Measurements from ENCODE around the gene SCARF1.

Gene SCARF1

GRCh38 chr17:1623057-1623630 is 22.4 kb downstream of the SCARF1 start:
- H3K14ac ChIP-seq (ENCODE audit: low read length): no peak overlapping the region
- WGBS, 2 donors (ENCODE audit: extremely low coverage in 2 of 2, insufficient read length in 2 of 2, insufficient replicate concordance in 1 of 2): no CpG with 5 or more reads among the region's 14 CpGs

GRCh38 chr17:1621273-1621954 is 24.1 kb downstream of the SCARF1 start:
- H2AFZ ChIP-seq (ENCODE audit: low read length): no peak overlapping the region

More at GRCh38 chr17:1623057-1623630, 22.4 kb downstream of the SCARF1 start:
- H2BK5ac ChIP-seq (ENCODE audit: low read length): no peak overlapping the region
- H2AK5ac ChIP-seq (ENCODE audit: low read depth, low read length): peak overlapping the region; percentile 83
- no peak overlapping the region for H3K23ac ChIP-seq (ENCODE audit: low read depth, low read length, poor library complexity)
- H3K36me3 ChIP-seq (replicated peaks in 1 of 2; ENCODE audit: control insufficient read depth in 2 of 2, insufficient read depth in 2 of 2, low read length in 2 of 2): peaks cover 0 to 76% of the 10 kb centered on the region in 2 donors
- no peak overlapping the region for H3K4me3 ChIP-seq (ENCODE audit: low read length in 2 of 2)
- no peak for DNase-seq (ENCODE audit: low spot score)
- H3K4me2 ChIP-seq (ENCODE audit: insufficient read depth, low read length, poor library complexity, severe bottlenecking): no peak overlapping the region
- peaks cover 21 to 24% of the 10 kb centered on the region in 2 donors for H3K4me1 ChIP-seq (ENCODE audit: control insufficient read depth in 2 of 2, insufficient read depth in 1 of 2, low read depth in 1 of 2, low read length in 2 of 2)
- H3K27ac ChIP-seq (replicated peaks; ENCODE audit: low read length): no peak overlapping the region
- no peak overlapping the region for H4K8ac ChIP-seq (ENCODE audit: low read depth, low read length)
- no peak overlapping the region for H4K91ac ChIP-seq (ENCODE audit: low read depth, low read length, poor library complexity)
- H3K18ac ChIP-seq (ENCODE audit: low read length): no peak overlapping the region
- H2AFZ ChIP-seq (ENCODE audit: low read length): no peak overlapping the region
- no peak overlapping the region for H2BK12ac ChIP-seq (ENCODE audit: low read length)
- H3K27me3 ChIP-seq (ENCODE audit: control insufficient read depth in 3 of 3, insufficient read depth in 3 of 3, low read depth in 1 of 3, low read length in 3 of 3): no peaks in the 10 kb centered on the region
- no peak overlapping the region for H2BK120ac ChIP-seq (ENCODE audit: low read depth, low read length)
- H3K4ac ChIP-seq (ENCODE audit: low read length): no peak overlapping the region
- no peak overlapping the region for H2BK15ac ChIP-seq (ENCODE audit: low read length)
- H3K79me1 ChIP-seq (ENCODE audit: low read depth, low read length): peaks cover 3% of the 10 kb centered on the region
- H3K9me3 ChIP-seq (replicated peaks in 1 of 2; ENCODE audit: control insufficient read depth in 2 of 2, insufficient read depth in 1 of 2, low read depth in 1 of 2, low read length in 2 of 2): no peaks in the 10 kb centered on the region
- H3K9ac ChIP-seq (ENCODE audit: low read depth, low read length, poor library complexity): peak overlapping the region; percentile 9

GRCh38 chr17:1620486-1620885 is 25.0 kb downstream of the SCARF1 start:
- WGBS, 2 donors (ENCODE audit: extremely low coverage in 2 of 2, insufficient read length in 2 of 2, insufficient replicate concordance in 1 of 2): no CpG with 5 or more reads among the region's 13 CpGs
- no peak overlapping the region for H2AFZ ChIP-seq (ENCODE audit: low read length)
- H3K27ac ChIP-seq (replicated peaks; ENCODE audit: low read length): no peak overlapping the region
- H4K91ac ChIP-seq (ENCODE audit: low read depth, low read length, poor library complexity): no peak overlapping the region
- peak overlapping the region; percentile 81 for H2BK15ac ChIP-seq (ENCODE audit: low read length)
- H3K27me3 ChIP-seq (ENCODE audit: control insufficient read depth in 3 of 3, insufficient read depth in 3 of 3, low read depth in 1 of 3, low read length in 3 of 3): no peaks in the 10 kb centered on the region
- H3K4ac ChIP-seq (ENCODE audit: low read length): no peak overlapping the region
- peaks cover 3% of the 10 kb centered on the region for H3K79me1 ChIP-seq (ENCODE audit: low read depth, low read length)
- H3K18ac ChIP-seq (ENCODE audit: low read length): peak overlapping the region; percentile 24
- no peak overlapping the region for H3K23ac ChIP-seq (ENCODE audit: low read depth, low read length, poor library complexity)
- no peaks in the 10 kb centered on the region for H3K9me3 ChIP-seq (replicated peaks in 1 of 2; ENCODE audit: control insufficient read depth in 2 of 2, insufficient read depth in 1 of 2, low read depth in 1 of 2, low read length in 2 of 2)
- H2BK12ac ChIP-seq (ENCODE audit: low read length): no peak overlapping the region
- no peak overlapping the region for H2BK5ac ChIP-seq (ENCODE audit: low read length)
- no peak overlapping the region for H2BK120ac ChIP-seq (ENCODE audit: low read depth, low read length)
- H3K9ac ChIP-seq (ENCODE audit: low read depth, low read length, poor library complexity): peak overlapping the region; percentile 54
- peaks cover 0 to 78% of the 10 kb centered on the region in 2 donors for H3K36me3 ChIP-seq (replicated peaks in 1 of 2; ENCODE audit: control insufficient read depth in 2 of 2, insufficient read depth in 2 of 2, low read length in 2 of 2)
- peak overlapping the region; percentile 82 for H2AK5ac ChIP-seq (ENCODE audit: low read depth, low read length)
- no peak overlapping the region for H4K8ac ChIP-seq (ENCODE audit: low read depth, low read length)
- peaks cover 6 to 16% of the 10 kb centered on the region in 2 donors for H3K4me1 ChIP-seq (ENCODE audit: control insufficient read depth in 2 of 2, insufficient read depth in 1 of 2, low read depth in 1 of 2, low read length in 2 of 2)
- H3K14ac ChIP-seq (ENCODE audit: low read length): no peak overlapping the region
- no peak overlapping the region for H3K4me3 ChIP-seq (ENCODE audit: low read length in 2 of 2)
- no peak for DNase-seq (ENCODE audit: low spot score)
- no peak overlapping the region for H3K4me2 ChIP-seq (ENCODE audit: insufficient read depth, low read length, poor library complexity, severe bottlenecking)

More at GRCh38 chr17:1621273-1621954, 24.1 kb downstream of the SCARF1 start:
- Histone ChIP-seq H3K27ac (replicated peaks; ENCODE audit: low read length) (no peak overlapping the region), H3K79me1 (ENCODE audit: low read depth, low read length) (peaks cover 3% of the 10 kb centered on the region), H2AK5ac (ENCODE audit: low read depth, low read length) (peak overlapping the region; percentile 82), H3K9ac (ENCODE audit: low read depth, low read length, poor library complexity) (peak overlapping the region; percentile 39), H3K4me3 (ENCODE audit: low read length in 2 of 2) (no peak overlapping the region), H3K27me3 (ENCODE audit: control insufficient read depth in 3 of 3, insufficient read depth in 3 of 3, low read depth in 1 of 3, low read length in 3 of 3) (no peaks in the 10 kb centered on the region), H3K4me2 (ENCODE audit: insufficient read depth, low read length, poor library complexity, severe bottlenecking) (no peak overlapping the region), H3K9me3 (replicated peaks in 1 of 2; ENCODE audit: control insufficient read depth in 2 of 2, insufficient read depth in 1 of 2, low read depth in 1 of 2, low read length in 2 of 2) (no peaks in the 10 kb centered on the region), H4K8ac (ENCODE audit: low read depth, low read length) (no peak overlapping the region), H3K23ac (ENCODE audit: low read depth, low read length, poor library complexity) (peak overlapping the region; percentile 83), H3K4ac (ENCODE audit: low read length) (no peak overlapping the region), H2BK15ac (ENCODE audit: low read length) (peak overlapping the region; percentile 81), H4K91ac (ENCODE audit: low read depth, low read length, poor library complexity) (no peak overlapping the region), H3K18ac (ENCODE audit: low read length) (peak overlapping the region; percentile 79), H2BK120ac (ENCODE audit: low read depth, low read length) (no peak overlapping the region), H2BK5ac (ENCODE audit: low read length) (no peak overlapping the region), H3K14ac (ENCODE audit: low read length) (no peak overlapping the region), H3K36me3 (replicated peaks in 1 of 2; ENCODE audit: control insufficient read depth in 2 of 2, insufficient read depth in 2 of 2, low read length in 2 of 2) (peaks cover 0 to 82% of the 10 kb centered on the region in 2 donors), H3K4me1 (ENCODE audit: control insufficient read depth in 2 of 2, insufficient read depth in 1 of 2, low read depth in 1 of 2, low read length in 2 of 2) (peaks cover 13 to 17% of the 10 kb centered on the region in 2 donors), H2BK12ac (ENCODE audit: low read length) (peak overlapping the region; percentile 82)
- no peak for DNase-seq (ENCODE audit: low spot score)
- WGBS, 2 donors (ENCODE audit: extremely low coverage in 2 of 2, insufficient read length in 2 of 2, insufficient replicate concordance in 1 of 2): no CpG with 5 or more reads among the region's 22 CpGs

GRCh38 chr17:1617620-1618174 is 27.8 kb downstream of the SCARF1 start:
- no peak overlapping the region for H3K27ac ChIP-seq (replicated peaks; ENCODE audit: low read length)
- H4K91ac ChIP-seq (ENCODE audit: low read depth, low read length, poor library complexity): no peak overlapping the region
- no peak overlapping the region for H2BK15ac ChIP-seq (ENCODE audit: low read length)
- WGBS, 2 donors (ENCODE audit: extremely low coverage in 2 of 2, insufficient read length in 2 of 2, insufficient replicate concordance in 1 of 2): no CpG with 5 or more reads among the region's 20 CpGs
- H3K79me1 ChIP-seq (ENCODE audit: low read depth, low read length): peaks cover 3% of the 10 kb centered on the region
- no peak overlapping the region for H3K4me3 ChIP-seq (ENCODE audit: low read length in 2 of 2)
- H3K18ac ChIP-seq (ENCODE audit: low read length): no peak overlapping the region
- H3K36me3 ChIP-seq (replicated peaks in 1 of 2; ENCODE audit: control insufficient read depth in 2 of 2, insufficient read depth in 2 of 2, low read length in 2 of 2): peaks cover 4 to 75% of the 10 kb centered on the region in 2 donors
- no peak for DNase-seq (ENCODE audit: low spot score)
- H3K4me1 ChIP-seq (ENCODE audit: control insufficient read depth in 2 of 2, insufficient read depth in 1 of 2, low read depth in 1 of 2, low read length in 2 of 2): peaks cover 0 to 15% of the 10 kb centered on the region in 2 donors
- H2BK120ac ChIP-seq (ENCODE audit: low read depth, low read length): no peak overlapping the region
- H4K8ac ChIP-seq (ENCODE audit: low read depth, low read length): no peak overlapping the region
- no peak overlapping the region for H2AFZ ChIP-seq (ENCODE audit: low read length)
- no peak overlapping the region for H3K9ac ChIP-seq (ENCODE audit: low read depth, low read length, poor library complexity)
- H2AK5ac ChIP-seq (ENCODE audit: low read depth, low read length): no peak overlapping the region
- H2BK5ac ChIP-seq (ENCODE audit: low read length): no peak overlapping the region
- no peaks in the 10 kb centered on the region for H3K27me3 ChIP-seq (ENCODE audit: control insufficient read depth in 3 of 3, insufficient read depth in 3 of 3, low read depth in 1 of 3, low read length in 3 of 3)
- no peaks in the 10 kb centered on the region for H3K9me3 ChIP-seq (replicated peaks in 1 of 2; ENCODE audit: control insufficient read depth in 2 of 2, insufficient read depth in 1 of 2, low read depth in 1 of 2, low read length in 2 of 2)
- H3K4me2 ChIP-seq (ENCODE audit: insufficient read depth, low read length, poor library complexity, severe bottlenecking): no peak overlapping the region
- H3K23ac ChIP-seq (ENCODE audit: low read depth, low read length, poor library complexity): no peak overlapping the region
- H3K4ac ChIP-seq (ENCODE audit: low read length): no peak overlapping the region
- no peak overlapping the region for H2BK12ac ChIP-seq (ENCODE audit: low read length)
- no peak overlapping the region for H3K14ac ChIP-seq (ENCODE audit: low read length)

Data from neuronal stem cell (in vitro differentiated cells).